ENCODE measurements around the gene TSPAN18. TPM values are rescaled to one million over a fixed set of nuclear protein-coding genes. Genes with fewer than 3 reads are reported as not detected.

The TSPAN18 gene
- total and polyA plus RNA-seq, 4 experiments from 2014 or later: 7.3 to 48.6 (median 18.2) TPM

GRCh38 chr11:44880953-44881352 lies 154.2 kb downstream of the TSPAN18 start:
- Mint-ChIP-seq H3K36me3 (peaks cover 7 to 24% of the 10 kb centered on the region in 2 donors), H3K9me3 (no peaks in the 10 kb centered on the region), H3K4me3 (no peak overlapping the region), H3K27me3 (no peaks in the 10 kb centered on the region), H3K4me1 (peaks cover 2 to 26% (median 4%) of the 10 kb centered on the region in 4 donors), H3K27ac (no peak overlapping the region)
- H3K27ac ChIP-seq (ENCODE audit: low read depth, low read length): no peak overlapping the region
- no peaks in the 10 kb centered on the region for H3K4me1 ChIP-seq (ENCODE audit: insufficient read depth, low read length)
- intact Hi-C loops (cut with micrococcal nuclease): no loop called here
- no peaks in the 10 kb centered on the region for H3K9me3 ChIP-seq (ENCODE audit: control insufficient read depth in 1 of 2, low read length in 2 of 2)
- H3K4me3 ChIP-seq (ENCODE audit: low read length in 2 of 2): no peak overlapping the region
- no peaks in the 10 kb centered on the region for H3K36me3 ChIP-seq (ENCODE audit: insufficient read depth, low read length)
- no peak for DNase-seq
- ChIA-PET CTCF (ENCODE audit: partially characterized antibody) (interaction anchor here (1.1 kb wide), 1 partner anchor 30 kb away, joined by 3 read pairs; no protein-coding TSS in a partner anchor), POLR2A (ENCODE audit: partially characterized antibody) (no interaction called here)
- no peaks in the 10 kb centered on the region for H3K27me3 ChIP-seq (ENCODE audit: insufficient read depth, low read length)

GRCh38 chr11:44883277-44883676 lies 156.5 kb downstream of the TSPAN18 start:
- ChIA-PET CTCF (ENCODE audit: partially characterized antibody) (interaction anchor here (1.4 to 3.0 kb wide), 2 partner anchors 28 to 326 kb away, joined by 3 to 10 read pairs; no protein-coding TSS in a partner anchor), POLR2A (ENCODE audit: partially characterized antibody) (no interaction called here)
- no peaks in the 10 kb centered on the region for H3K9me3 ChIP-seq (ENCODE audit: control insufficient read depth in 1 of 2, low read length in 2 of 2)
- intact Hi-C loops (cut with micrococcal nuclease): no loop called here
- H3K4me3 ChIP-seq (ENCODE audit: low read length in 2 of 2): no peak overlapping the region
- peaks cover 7 to 28% of the 10 kb centered on the region in 2 donors for H3K36me3 Mint-ChIP-seq
- H3K4me1 Mint-ChIP-seq: peaks cover 4 to 30% (median 10%) of the 10 kb centered on the region in 4 donors
- no peaks in the 10 kb centered on the region for H3K36me3 ChIP-seq (ENCODE audit: insufficient read depth, low read length)
- no peaks in the 10 kb centered on the region for H3K27me3 Mint-ChIP-seq
- peak overlapping the region in 2 of 7 donors; percentile 9 to 52 for H3K27ac Mint-ChIP-seq
- H3K4me3 Mint-ChIP-seq: no peak overlapping the region
- no peaks in the 10 kb centered on the region for H3K4me1 ChIP-seq (ENCODE audit: insufficient read depth, low read length)
- H3K9me3 Mint-ChIP-seq: no peaks in the 10 kb centered on the region
- no peak for DNase-seq
- H3K27ac ChIP-seq (ENCODE audit: low read depth, low read length): no peak overlapping the region
- H3K27me3 ChIP-seq (ENCODE audit: insufficient read depth, low read length): no peaks in the 10 kb centered on the region

DNA sequence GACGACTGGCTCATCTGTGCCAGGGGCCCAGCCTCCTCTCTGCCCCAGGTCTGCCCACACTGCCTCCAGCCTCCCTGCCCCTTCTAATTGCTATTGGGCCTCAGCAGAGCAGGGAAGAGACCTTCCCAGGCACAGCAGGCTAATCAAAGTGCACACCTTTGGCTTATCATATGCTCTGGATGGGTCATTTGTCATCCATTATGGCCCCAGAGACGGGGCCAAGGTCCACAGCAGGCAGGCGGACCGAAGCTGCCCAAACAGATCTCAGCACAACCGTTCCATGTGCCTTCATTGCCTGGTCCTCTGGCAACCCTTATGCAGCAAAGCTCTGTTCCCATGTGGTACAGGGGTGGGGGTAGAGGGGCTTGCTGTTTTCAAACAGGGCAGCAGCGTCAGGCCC lies 157.3 kb downstream of the TSPAN18 start:
- H3K36me3 ChIP-seq (ENCODE audit: insufficient read depth, low read length): no peaks in the 10 kb centered on the region
- intact Hi-C loops (cut with micrococcal nuclease): no loop called here
- POLR2A ChIA-PET (ENCODE audit: partially characterized antibody): no interaction called here
- H3K27me3 ChIP-seq (ENCODE audit: insufficient read depth, low read length): no peaks in the 10 kb centered on the region
- no peak overlapping the region for H3K27ac ChIP-seq (ENCODE audit: low read depth, low read length)
- H3K4me1 Mint-ChIP-seq: peaks cover 4 to 34% (median 10%) of the 10 kb centered on the region in 4 donors
- no peaks in the 10 kb centered on the region for H3K4me1 ChIP-seq (ENCODE audit: insufficient read depth, low read length)
- peaks cover 7 to 30% of the 10 kb centered on the region in 2 donors for H3K36me3 Mint-ChIP-seq
- H3K9me3 Mint-ChIP-seq: no peaks in the 10 kb centered on the region
- H3K9me3 ChIP-seq (ENCODE audit: control insufficient read depth in 1 of 2, low read length in 2 of 2): no peaks in the 10 kb centered on the region
- no peak for DNase-seq
- CTCF ChIA-PET (ENCODE audit: partially characterized antibody): interaction anchor here (1.4 to 3.0 kb wide), 2 partner anchors 27 to 327 kb away, joined by 3 to 10 read pairs; no protein-coding TSS in a partner anchor
- H3K4me3 Mint-ChIP-seq: no peak overlapping the region
- H3K4me3 ChIP-seq (ENCODE audit: low read length in 2 of 2): no peak overlapping the region
- no peaks in the 10 kb centered on the region for H3K27me3 Mint-ChIP-seq
- H3K27ac Mint-ChIP-seq: no peak overlapping the region

GRCh38 chr11:44885065-44885810 lies 158.5 kb downstream of the TSPAN18 start:
- no peak for DNase-seq
- Histone ChIP-seq H3K36me3 (ENCODE audit: insufficient read depth, low read length) (no peaks in the 10 kb centered on the region), H3K27me3 (ENCODE audit: insufficient read depth, low read length) (no peaks in the 10 kb centered on the region), H3K27ac (ENCODE audit: low read depth, low read length) (no peak overlapping the region), H3K9me3 (ENCODE audit: control insufficient read depth in 1 of 2, low read length in 2 of 2) (no peaks in the 10 kb centered on the region), H3K4me1 (ENCODE audit: insufficient read depth, low read length) (no peaks in the 10 kb centered on the region), H3K4me3 (ENCODE audit: low read length in 2 of 2) (no peak overlapping the region)
- intact Hi-C loops (cut with micrococcal nuclease): no loop called here
- ChIA-PET CTCF (ENCODE audit: partially characterized antibody) (interaction anchor here (1.0 to 3.0 kb wide), 2 partner anchors 8 to 26 kb away, joined by 3 to 10 read pairs; no protein-coding TSS in a partner anchor), POLR2A (ENCODE audit: partially characterized antibody) (no interaction called here)
- no peaks in the 10 kb centered on the region for H3K9me3 Mint-ChIP-seq
- peaks cover 6 to 34% (median 13%) of the 10 kb centered on the region in 4 donors for H3K4me1 Mint-ChIP-seq
- peaks cover 6 to 28% of the 10 kb centered on the region in 2 donors for H3K36me3 Mint-ChIP-seq
- H3K27me3 Mint-ChIP-seq: no peaks in the 10 kb centered on the region
- peak overlapping the region in 5 of 7 donors; percentile 19 to 84 (median 65) for H3K27ac Mint-ChIP-seq
- H3K4me3 Mint-ChIP-seq: no peak overlapping the region

- no peak for DNase-seq
- ChIA-PET POLR2A (ENCODE audit: partially characterized antibody) (no interaction called here), CTCF (ENCODE audit: partially characterized antibody) (interaction anchor here (1.0 to 3.0 kb wide), 3 partner anchors 7 to 26 kb away, joined by 3 to 10 read pairs (median 4); no protein-coding TSS in a partner anchor)
- Mint-ChIP-seq H3K4me3 (no peak overlapping the region), H3K36me3 (peaks cover 4 to 26% of the 10 kb centered on the region in 2 donors), H3K27ac (peak overlapping the region in 4 of 7 donors; percentile 44 to 84 (median 68)), H3K4me1 (peaks cover 6 to 35% (median 14%) of the 10 kb centered on the region in 4 donors), H3K27me3 (no peaks in the 10 kb centered on the region), H3K9me3 (no peaks in the 10 kb centered on the region)
- H3K4me1 ChIP-seq (ENCODE audit: insufficient read depth, low read length): no peaks in the 10 kb centered on the region
- no peaks in the 10 kb centered on the region for H3K27me3 ChIP-seq (ENCODE audit: insufficient read depth, low read length)
- intact Hi-C loops (cut with micrococcal nuclease): no loop called here
- H3K9me3 ChIP-seq (ENCODE audit: control insufficient read depth in 1 of 2, low read length in 2 of 2): no peaks in the 10 kb centered on the region
- no peaks in the 10 kb centered on the region for H3K36me3 ChIP-seq (ENCODE audit: insufficient read depth, low read length)
- H3K4me3 ChIP-seq (ENCODE audit: low read length in 2 of 2): no peak overlapping the region
- H3K27ac ChIP-seq (ENCODE audit: low read depth, low read length): no peak overlapping the region
Measured at GRCh38 chr11:44885919-44886789, 159.4 kb downstream of the TSPAN18 start.

DNA sequence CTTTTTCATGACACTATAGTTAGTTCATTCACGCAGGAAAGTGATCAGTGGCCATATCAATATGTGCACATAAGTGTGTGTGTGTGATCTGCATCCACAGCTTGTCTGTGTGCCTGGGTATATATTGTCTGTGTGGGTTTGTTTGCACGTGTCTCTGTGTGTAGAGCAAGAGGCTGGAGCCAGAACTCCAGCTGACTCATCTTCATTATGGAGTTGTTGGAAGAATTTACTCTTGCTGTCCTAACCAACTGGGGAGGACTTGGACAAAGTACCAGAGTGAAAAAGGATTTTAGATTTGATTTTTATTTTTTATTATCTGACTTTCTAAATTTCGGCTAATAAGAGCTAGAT lies 160.0 kb downstream of the TSPAN18 start:
- Mint-ChIP-seq H3K36me3 (peaks cover 4 to 26% of the 10 kb centered on the region in 2 donors), H3K4me3 (no peak overlapping the region), H3K4me1 (peaks cover 6 to 39% (median 14%) of the 10 kb centered on the region in 4 donors), H3K27me3 (no peaks in the 10 kb centered on the region), H3K9me3 (no peaks in the 10 kb centered on the region), H3K27ac (no peak overlapping the region)
- Histone ChIP-seq H3K4me1 (ENCODE audit: insufficient read depth, low read length) (no peaks in the 10 kb centered on the region), H3K4me3 (ENCODE audit: low read length in 2 of 2) (no peak overlapping the region), H3K27me3 (ENCODE audit: insufficient read depth, low read length) (no peaks in the 10 kb centered on the region), H3K27ac (ENCODE audit: low read depth, low read length) (no peak overlapping the region), H3K36me3 (ENCODE audit: insufficient read depth, low read length) (no peaks in the 10 kb centered on the region), H3K9me3 (ENCODE audit: control insufficient read depth in 1 of 2, low read length in 2 of 2) (no peaks in the 10 kb centered on the region)
- intact Hi-C loops (cut with micrococcal nuclease): no loop called here
- ChIA-PET POLR2A (ENCODE audit: partially characterized antibody) (no interaction called here), CTCF (ENCODE audit: partially characterized antibody) (interaction anchor here (1.3 kb wide), 1 partner anchor 25 kb away, joined by 4 read pairs; no protein-coding TSS in a partner anchor)
- DNase-seq: no peak

DNA sequence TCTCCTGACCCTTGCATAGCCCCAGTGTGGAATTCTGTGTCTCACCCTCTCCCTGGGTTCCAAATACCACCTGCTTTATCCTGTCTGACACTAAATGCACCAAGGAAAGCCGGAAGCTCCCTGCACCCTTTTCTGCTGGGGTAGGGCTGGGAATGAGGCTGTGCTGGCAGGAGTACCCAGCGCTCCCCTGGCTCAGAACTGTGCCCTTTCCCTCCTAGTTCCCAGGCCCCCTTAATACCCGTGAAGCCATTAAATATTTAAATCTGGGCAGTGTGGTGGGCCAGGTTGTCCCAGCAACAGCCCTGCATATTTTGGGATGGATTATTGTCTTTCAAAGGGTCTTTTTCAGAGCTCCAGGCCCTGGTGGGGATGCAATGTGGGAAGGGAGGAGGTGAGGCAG lies 160.9 kb downstream of the TSPAN18 start:
- H3K36me3 ChIP-seq (ENCODE audit: insufficient read depth, low read length): no peaks in the 10 kb centered on the region
- no peak overlapping the region for H3K4me3 Mint-ChIP-seq
- peak overlapping the region in 1 of 7 donors; percentile 29 for H3K27ac Mint-ChIP-seq
- H3K36me3 Mint-ChIP-seq: peaks cover 0 to 21% of the 10 kb centered on the region in 2 donors
- H3K27me3 Mint-ChIP-seq: no peaks in the 10 kb centered on the region
- H3K4me1 Mint-ChIP-seq: peaks cover 3 to 32% (median 14%) of the 10 kb centered on the region in 4 donors
- H3K27ac ChIP-seq (ENCODE audit: low read depth, low read length): no peak overlapping the region
- CTCF ChIA-PET (ENCODE audit: partially characterized antibody): interaction anchor here (1.1 to 1.3 kb wide), 2 partner anchors 24 to 157 kb away, joined by 3 to 4 read pairs; no protein-coding TSS in a partner anchor
- no peak for DNase-seq
- POLR2A ChIA-PET (ENCODE audit: partially characterized antibody): no interaction called here
- H3K4me1 ChIP-seq (ENCODE audit: insufficient read depth, low read length): no peaks in the 10 kb centered on the region
- H3K9me3 Mint-ChIP-seq: no peaks in the 10 kb centered on the region
- H3K27me3 ChIP-seq (ENCODE audit: insufficient read depth, low read length): no peaks in the 10 kb centered on the region
- no peak overlapping the region for H3K4me3 ChIP-seq (ENCODE audit: low read length in 2 of 2)
- H3K9me3 ChIP-seq (ENCODE audit: control insufficient read depth in 1 of 2, low read length in 2 of 2): no peaks in the 10 kb centered on the region
- intact Hi-C loops (cut with micrococcal nuclease): no loop called here
